GM18519 (cell line): ENCODE results near the gene LRRC74B.

Experiments used
- ATAC-seq: cut with Tn5 transposase; IDR thresholded peaks from one replicate; pipeline ENCODE4 v1.9.1; 2021; ENCODE audit warnings: mild to moderate bottlenecking, moderate library complexity; ENCODE audit not compliant: unreplicated experiment, low FRiP score

The LRRC74B gene

GRCh38 chr22:21100149-21101032 lies 54.6 kb downstream of the LRRC74B start:
- no peak for ATAC-seq

DNA sequence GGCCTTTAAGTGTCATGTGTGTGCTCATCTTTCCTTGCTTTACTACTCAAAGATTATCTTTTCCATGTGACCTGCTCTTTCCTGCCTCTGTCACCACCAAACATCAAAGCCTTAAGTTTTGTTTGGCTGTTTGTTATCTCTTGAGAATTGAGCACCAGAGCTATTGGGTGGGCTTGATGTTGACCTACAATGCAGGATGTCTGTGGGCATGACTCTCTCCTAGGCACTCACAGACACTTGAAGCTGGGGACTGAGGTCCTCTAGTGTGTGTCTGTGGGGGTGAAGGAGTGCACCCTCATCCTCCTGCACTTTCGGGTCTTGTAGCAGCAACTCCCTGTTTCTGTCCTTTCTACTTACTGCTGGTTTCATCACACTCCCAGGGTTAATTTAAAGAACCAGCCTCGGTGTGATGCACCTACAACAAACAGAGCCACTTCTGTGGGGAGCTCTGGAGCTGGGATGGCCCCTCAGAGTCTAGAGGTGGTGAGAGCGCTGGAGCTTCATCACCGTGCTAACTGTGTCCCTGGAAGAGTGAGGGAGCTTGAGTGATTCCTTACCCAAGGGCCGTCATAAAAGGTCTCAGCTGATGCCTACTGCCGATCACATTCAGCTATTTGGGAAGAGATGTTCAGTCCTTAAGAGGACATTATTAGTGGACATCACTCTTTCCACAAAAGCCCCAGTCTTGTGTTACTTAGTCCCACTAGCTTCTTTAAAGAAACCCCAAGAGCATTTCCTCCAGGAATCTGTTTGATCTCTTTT lies 56.3 kb downstream of the LRRC74B start:
- no peak for ATAC-seq

DNA sequence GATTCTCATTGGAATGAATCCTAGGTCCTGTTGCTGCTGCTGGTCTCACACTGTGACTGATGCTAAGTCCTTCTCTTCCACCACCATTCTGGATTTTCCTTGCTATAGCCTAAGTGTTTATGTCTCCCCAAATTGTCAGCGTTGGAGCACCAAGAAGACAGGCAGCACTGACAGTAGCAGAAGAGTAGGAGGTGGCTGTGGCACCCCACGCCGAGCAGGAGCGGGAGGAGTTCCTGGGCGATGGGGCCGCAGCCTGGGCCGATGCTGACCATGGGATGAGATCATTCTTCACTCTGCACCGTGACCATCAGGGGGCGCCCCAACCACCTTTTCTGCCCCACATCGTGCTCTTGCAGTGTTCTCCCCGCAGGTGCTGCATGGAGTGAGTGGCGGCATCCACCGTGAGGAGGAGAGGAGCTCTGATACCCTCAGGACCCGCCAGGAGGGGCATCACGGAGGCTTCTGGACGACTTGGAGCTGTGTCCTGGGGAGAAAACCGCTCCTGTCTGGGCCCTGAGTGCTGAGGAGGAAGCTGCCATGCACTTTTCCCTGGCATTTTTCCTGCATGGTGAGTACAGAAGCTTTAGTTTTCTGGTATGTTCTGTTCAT lies 57.0 kb downstream of the LRRC74B start:
- no peak for ATAC-seq

DNA sequence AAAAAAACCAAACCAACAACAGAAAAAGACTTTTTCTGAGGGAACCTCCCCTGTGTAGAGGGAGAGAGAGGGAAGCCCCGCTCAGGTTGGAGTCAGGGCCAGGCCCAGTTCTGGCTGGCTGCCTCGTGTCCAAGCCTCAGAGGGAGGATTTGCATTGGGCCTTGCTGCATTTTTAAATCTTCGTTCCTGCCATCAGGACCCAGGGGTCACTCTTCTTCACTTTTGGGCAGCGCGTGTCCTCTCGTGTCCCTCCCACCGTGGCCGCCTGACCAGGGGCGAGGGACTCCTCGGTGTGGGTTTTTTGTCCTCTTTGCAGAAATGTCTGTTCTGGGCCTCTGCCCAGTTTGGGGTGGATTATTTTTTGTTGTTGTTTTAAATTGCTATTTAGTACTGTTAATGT lies 57.9 kb downstream of the LRRC74B start:
- ATAC-seq, result no peak

DNA sequence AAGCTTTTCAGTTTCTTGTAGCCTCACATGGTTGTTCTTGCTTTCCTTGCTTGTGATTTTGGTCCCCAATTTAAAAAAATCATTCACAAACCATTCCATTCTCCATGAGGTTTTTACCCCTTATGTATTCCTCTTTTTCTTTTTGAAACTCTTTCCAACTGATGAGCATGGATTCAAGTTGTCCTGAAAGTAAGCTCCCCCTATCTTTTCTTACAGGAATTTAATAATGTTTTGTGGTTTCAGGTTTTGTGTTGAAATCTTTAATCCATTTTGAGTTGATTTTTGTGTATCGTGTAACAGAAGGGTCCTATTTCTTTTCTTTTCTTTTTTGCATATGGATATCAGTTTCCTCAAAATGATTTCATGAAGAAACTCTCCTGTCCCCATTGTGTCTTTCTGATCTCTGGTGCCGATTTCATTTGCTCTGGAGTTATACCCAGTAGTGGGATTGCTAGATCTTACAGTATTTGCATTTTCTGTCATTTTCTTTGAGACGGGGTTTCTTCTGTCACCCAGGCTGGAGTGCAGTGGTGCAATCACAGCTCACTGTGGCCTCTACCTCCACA lies 58.5 kb downstream of the LRRC74B start:
- ATAC-seq, result no peak

DNA sequence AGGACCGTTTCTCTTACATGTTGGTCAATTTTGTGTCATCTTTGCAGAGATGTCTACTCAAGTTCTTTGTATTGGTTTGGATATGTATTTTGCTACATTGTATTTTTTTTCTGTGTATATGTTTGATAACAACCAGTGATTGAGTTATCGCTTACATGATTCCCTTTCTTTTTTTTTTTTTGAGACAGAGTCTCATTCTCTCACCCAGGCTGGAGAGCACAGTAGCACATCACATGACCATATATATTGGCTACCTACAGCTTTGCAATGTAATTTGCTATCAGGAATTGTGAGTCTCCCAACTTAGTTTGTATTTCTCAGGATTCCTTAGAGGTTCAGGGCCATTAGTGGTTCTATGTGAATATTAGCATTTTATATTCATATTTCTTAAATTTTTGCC lies 59.5 kb downstream of the LRRC74B start:
- no peak for ATAC-seq

- ATAC-seq, result no peak
Observed at GRCh38 chr22:21106000-21106399, 60.3 kb downstream of the LRRC74B start.

DNA sequence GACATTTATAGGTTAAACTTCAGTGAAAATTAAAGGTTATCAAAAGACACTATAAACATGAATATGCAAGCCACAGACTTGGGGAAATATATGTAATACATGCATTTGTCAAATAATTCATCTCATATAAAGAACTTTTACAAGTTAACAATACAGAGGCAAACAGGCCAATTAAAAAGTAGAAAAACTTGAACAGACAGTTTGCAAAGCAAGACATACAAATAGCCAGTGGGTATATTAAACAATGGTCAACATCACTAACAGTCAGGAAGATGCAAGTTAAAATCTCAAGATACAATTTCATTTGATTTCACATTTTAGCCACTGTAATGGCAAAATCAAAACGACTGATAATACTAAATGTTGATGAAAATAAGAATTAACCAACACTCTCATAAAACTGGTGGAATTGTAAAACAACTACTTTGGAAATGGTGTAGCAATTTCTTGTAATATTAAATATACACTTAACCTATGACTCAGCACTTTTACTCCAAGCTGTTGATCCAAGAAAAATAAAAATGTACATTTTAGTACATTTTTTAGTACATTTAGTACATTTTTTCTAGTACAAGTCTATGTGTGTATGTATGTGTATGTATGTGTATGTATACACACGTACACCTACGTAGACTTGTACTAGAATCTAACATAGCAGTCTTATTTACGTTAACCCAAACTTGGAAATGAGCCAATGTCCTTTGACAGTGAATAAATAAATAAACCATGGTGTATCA lies 62.8 kb downstream of the LRRC74B start:
- ATAC-seq, result no peak
